HG03103 (cell line): ENCODE results near the gene YEATS2.
"Not testable (repeated sequence)": the region's sequence is repeated elsewhere in the genome, so short reads cannot be mapped to it uniquely, and the experiment has no call there.

Source experiments
- ATAC-seq: cut with Tn5 transposase; IDR thresholded peaks from one replicate; pipeline ENCODE4 v1.9.1; 2021; ENCODE audit warnings: low read depth; ENCODE audit not compliant: unreplicated experiment

The YEATS2 gene

GRCh38 chr3:183711516-183711915, 13.9 kb downstream of the YEATS2 start:
- ATAC-seq = no peak

DNA sequence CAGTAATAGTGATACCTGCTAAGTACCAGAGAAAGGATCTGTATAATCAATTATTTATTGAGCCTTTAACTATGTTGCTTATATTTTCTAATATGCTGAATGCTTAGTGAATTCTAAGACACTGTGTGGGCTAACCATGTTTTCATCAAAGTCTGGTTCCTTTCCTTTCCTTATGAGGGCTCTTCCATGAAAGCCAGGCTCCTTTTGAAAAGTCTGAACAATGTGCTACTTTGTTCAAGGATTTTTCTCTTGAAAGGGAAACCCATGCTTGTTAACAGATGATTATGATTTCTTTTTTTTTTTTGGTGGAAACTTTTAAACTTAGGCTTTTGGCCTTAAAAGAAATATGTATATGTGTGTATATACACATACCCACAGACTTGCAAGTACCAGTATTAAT, 17.0 kb downstream of the YEATS2 start:
- no peak for ATAC-seq

- no peak for ATAC-seq
These were observed 20.4 kb downstream of the YEATS2 start for GRCh38 chr3:183718012-183718411.

DNA sequence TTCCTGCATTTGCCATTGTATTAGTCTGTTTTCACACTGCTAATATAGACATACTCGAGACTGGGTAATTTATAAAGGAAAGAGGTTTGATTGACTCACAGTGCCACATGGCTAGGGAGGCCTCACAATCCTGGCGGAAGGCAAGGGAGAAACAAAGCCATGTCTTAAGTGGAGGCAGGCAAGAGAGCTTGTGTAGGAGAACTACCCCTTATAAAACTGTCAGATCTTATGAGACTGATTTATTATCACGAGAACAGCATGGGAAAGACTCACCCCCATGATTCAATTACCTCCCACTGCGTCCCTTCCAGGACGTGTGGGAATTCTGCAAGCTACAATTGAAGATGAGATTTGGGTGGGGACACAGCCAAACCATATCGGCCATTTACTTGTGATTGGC, 27.8 kb downstream of the YEATS2 start:
- ATAC-seq = no peak

DNA sequence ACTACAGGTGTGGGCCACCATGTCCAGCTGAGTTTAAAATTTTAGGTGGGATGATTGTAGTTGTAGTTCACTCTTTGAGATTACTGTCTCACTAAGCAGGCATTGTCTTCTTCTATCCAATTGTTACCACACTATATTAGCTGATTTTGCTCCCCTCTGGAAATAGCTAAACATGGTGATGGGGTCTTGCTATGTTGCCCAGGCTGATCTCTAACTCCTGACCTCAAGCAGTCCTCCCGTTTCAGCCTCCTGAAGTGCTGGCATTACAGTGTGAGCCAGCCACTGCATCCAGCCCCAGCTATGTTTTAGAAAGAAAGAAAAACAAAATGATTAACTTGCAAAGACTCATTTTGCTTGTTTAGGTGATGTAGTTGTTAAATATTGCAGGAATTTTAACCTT, 30.6 kb downstream of the YEATS2 start:
- ATAC-seq = no peak

GRCh38 chr3:183730361-183730760, 32.8 kb downstream of the YEATS2 start:
- ATAC-seq = no peak

DNA sequence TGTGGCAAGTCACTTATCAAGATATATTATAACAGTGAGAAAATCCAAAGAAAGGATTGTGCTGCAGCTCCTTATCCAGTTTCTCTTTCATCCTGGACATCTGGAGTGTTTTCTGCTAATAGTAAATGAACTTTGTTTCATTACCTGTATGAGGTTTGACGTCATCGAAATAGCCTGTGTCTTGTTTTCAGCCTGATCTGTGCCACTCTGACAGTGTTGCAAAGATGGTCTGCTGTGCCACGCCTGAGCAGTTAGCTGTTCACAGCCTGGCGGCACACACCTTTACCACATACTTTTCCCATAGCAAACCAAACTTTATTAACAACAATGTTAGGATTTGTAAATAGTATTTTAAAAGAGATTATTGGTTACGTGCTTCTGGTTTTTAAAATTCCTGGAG, 34.0 kb downstream of the YEATS2 start:
- no peak for ATAC-seq

GRCh38 chr3:183733553-183733952, 36.0 kb downstream of the YEATS2 start:
- ATAC-seq = no peak

DNA sequence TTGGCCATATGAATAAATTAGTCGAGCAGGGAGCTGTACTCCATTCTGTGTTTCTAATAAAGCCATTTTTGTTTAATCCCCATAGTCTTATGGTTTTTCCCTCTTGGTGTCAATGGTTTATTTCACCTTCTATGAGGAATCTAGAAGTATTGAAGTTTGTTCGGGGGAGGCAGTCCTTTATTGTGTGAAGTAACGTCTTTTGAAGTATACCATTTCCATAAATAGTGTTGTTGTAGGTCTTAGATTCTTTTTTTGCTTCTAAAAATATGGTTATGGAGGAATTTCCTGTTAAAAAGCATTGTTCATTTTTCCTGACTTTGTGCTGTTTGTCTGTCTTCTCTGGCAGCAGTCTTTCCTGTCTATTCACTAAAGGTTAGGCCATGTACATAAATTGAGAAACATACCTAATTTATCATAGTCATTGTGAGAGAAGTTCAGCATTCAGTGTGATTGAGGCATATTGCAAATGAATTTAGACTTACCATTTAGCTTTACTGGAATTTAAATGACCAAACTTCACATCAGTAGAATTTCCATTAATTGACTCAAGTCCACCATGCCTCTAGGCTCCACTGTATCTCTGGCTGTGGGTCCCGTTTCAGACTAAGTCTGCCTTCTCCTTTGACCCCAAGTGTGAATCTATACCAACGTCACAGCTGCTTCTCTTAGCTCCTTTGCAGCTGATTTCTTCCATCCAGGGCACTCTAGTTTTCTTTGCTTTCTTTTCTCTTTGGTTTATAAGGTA, 37.3 kb downstream of the YEATS2 start:
- ATAC-seq = no peak

GRCh38 chr3:183737116-183737515, 39.5 kb downstream of the YEATS2 start:
- no peak for ATAC-seq

- not testable (repeated sequence) for ATAC-seq
These were observed 42.6 kb downstream of the YEATS2 start for GRCh38 chr3:183740154-183740553.

DNA sequence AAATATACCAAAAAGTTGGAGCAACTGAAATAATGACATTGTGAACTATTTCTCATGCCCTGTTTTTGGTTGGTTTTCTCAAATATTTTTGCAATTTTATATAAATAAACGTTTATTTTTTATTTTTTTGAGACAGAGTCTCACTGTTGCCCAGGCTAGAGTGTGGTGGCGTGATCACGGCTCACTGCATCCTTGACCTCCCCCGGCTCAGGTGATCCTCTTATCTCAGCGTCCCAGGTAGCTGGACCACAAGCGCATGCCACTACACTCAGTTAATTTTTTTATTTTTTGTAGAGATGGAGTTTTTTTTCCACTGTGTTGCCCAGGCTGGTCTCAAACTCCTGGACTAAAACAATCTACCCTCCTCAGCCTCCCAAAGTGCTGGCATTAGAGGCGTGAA, 45.6 kb downstream of the YEATS2 start:
- ATAC-seq = no peak

DNA sequence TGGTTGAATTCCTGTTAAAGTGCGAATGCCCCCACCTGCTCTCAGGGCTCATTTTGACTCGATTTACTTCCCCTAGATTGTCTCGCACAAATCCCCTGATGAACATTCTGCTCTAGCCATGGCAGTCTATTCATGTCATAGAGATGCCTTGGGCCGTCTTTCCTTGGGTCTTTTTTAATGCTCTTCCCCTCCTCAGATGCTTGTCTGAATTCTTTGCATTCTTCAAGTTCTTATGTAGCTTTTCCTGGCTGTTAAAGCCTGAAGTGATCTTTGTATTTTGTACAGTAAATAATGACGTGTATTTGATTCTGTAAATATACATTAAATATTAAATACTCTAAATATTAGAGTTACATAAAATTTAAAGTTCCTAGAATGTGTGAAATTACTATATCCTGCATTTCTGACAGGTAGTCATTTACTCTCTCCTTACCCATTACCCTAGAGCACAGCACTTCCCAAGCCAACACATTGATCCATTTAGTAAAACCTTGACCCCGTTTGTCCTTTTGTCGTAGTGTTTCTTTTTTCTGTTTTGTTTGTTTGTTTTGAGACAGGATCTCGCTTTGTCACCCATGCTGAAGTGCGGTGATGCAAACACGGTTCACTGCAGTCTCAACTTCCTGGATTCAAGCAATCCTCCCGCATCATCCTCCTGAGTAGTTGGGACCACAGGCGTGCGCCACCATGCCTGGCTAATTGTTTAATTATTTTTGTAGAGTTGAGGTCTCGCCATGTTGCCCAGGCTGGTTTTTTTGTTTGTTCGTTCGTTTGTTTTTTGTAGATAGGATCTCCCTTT, 47.9 kb downstream of the YEATS2 start:
- no peak for ATAC-seq

DNA sequence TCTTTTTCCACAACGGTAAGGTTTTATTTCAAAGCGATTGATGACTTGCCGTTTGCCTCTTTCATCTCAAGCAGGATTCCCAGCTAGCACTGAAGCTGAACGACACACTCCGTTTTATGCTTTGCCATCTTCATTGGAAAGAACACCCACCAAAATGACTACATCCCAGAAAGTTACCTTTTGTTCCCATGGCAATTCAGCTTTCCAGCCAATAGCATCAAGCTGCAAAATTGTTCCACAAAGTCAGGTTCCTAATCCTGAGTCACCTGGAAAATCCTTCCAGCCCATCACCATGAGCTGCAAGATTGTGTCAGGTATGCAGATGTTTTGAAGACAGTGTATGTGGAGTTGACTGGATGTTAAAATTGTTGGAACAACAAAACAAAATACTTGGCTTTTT, 56.5 kb downstream of the YEATS2 start:
- no peak for ATAC-seq

DNA sequence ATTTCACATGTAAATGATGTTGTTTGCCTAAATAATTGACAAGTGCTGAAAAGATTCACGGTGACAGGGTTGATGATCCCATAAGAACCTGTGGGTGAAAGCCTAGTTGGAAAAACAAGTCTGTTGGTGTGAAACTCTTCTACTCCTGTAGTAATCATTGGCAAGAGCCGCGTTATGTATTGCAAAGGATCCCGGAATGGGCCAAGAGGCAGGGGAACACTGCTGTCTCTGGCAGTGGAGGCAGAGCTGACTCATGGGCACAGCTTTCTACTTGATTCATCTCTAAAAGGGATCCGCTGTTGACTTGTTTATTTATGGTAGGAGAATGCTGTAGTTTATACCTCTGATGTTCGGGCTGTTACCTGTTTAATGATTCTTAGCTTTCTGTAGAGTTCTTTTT, 64.7 kb downstream of the YEATS2 start:
- ATAC-seq = no peak

- no peak for ATAC-seq
These were observed 67.5 kb downstream of the YEATS2 start for GRCh38 chr3:183764847-183765731.

GRCh38 chr3:183766107-183766506, 68.5 kb downstream of the YEATS2 start:
- no peak for ATAC-seq

GRCh38 chr3:183766745-183767606, 69.4 kb downstream of the YEATS2 start:
- peak; percentile 71 for ATAC-seq

DNA sequence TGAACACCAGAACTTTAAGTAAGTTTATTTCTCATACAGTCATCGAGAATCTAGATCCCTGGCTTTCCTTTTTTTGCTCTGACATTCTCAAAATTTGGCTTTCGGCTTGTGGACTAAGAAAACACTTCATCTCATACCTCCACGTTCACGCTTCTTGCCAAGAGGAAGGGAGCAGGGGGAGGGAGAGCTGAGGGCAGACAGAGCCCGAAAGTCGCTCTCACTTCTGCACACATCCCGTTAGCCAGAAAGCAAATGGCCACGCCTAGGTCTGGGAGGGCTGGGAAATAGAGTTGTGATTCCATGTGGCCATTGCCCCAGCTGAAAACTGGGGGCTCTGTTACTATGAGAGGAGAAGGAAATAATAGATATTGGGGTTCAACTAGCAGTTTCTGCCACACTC, 70.5 kb downstream of the YEATS2 start:
- ATAC-seq = no peak

DNA sequence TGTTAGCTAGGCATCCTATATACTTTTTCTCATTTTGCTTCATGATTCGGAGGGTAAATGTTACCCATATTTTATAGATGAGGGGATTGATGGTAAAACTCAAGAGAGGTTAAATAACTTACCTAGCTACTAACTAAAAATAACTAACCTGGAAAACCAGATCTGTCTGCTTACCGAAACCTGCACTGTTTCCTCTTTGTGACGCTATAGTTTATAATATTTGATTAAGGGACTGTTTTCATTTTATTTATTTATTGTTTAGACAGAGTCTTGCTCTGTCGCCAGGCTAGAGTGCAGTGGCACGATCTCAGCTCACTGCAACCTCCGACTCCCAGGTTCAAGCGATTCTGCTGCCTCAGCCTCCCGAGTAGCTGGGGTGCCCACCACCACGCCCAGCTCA, 71.9 kb downstream of the YEATS2 start:
- no peak for ATAC-seq
